Natural killer cell treated with Interleukin-12 subunit alpha and Interleukin-12 subunit beta and Interleukin-15 and Interleukin-18, amount 100 ng/mL, for 72 hours (primary cell): ENCODE results near the gene HTRA2. TPM values are rescaled to one million over a fixed set of nuclear protein-coding genes. Genes with fewer than 3 reads are reported as not detected.
A peak's percentile ranks its signal among the peaks of the same experiment; 100 is the strongest.

ENCODE experiments used
- ATAC-seq, 2 donors: fragments of 150-1000 bp; cut with Tn5 transposase in 1 of 2; sonication (Bioruptor Pico), chemical (Tn5 transposase) in 1 of 2; 2 replicates each; pipeline ENCODE4 v1.10.0; 2021
- DNase-seq: peaks from one replicate; pipeline ENCODE4 v3.0.0; 2022; ENCODE audit warnings: low spot score
- H3K27ac Mint-ChIP-seq, 2 donors: 1 replicate in 1 of 2; 2 replicates in 1 of 2; pipeline ENCODE4 v1.8.0; 2022; ENCODE audit warnings: mixed read lengths in 2 of 2, mild to moderate bottlenecking in 1 of 2, moderate library complexity in 1 of 2
- H3K27me3 Mint-ChIP-seq, 2 donors: 1 replicate in 1 of 2; 2 replicates in 1 of 2; pipeline ENCODE4 v1.8.0; 2022; ENCODE audit warnings: mixed read lengths in 2 of 2
- H3K36me3 Mint-ChIP-seq: one replicate; pipeline ENCODE4 v1.8.0; 2022; ENCODE audit warnings: mixed read lengths
- H3K4me1 Mint-ChIP-seq, 2 donors: 1 replicate in 1 of 2; 2 replicates in 1 of 2; pipeline ENCODE4 v1.8.0; 2022; ENCODE audit warnings: low read depth in 2 of 2, mixed read lengths in 2 of 2, mild to moderate bottlenecking in 1 of 2
- H3K4me3 Mint-ChIP-seq: one replicate; pipeline ENCODE4 v1.8.0; 2022; ENCODE audit warnings: mixed read lengths
- H3K9me3 Mint-ChIP-seq: 2 replicates; pipeline ENCODE4 v1.8.0; 2022; ENCODE audit warnings: mixed read lengths
- total RNA-seq, 2 donors: library from RNA; stranded (reverse); gene quantifications; one replicate each; pipeline ENCODE4 v1.2.3, GENCODE V29; 2022

Gene HTRA2
- total RNA-seq, 2 donors from 2014 or later = 93.1 to 100 TPM

DNA sequence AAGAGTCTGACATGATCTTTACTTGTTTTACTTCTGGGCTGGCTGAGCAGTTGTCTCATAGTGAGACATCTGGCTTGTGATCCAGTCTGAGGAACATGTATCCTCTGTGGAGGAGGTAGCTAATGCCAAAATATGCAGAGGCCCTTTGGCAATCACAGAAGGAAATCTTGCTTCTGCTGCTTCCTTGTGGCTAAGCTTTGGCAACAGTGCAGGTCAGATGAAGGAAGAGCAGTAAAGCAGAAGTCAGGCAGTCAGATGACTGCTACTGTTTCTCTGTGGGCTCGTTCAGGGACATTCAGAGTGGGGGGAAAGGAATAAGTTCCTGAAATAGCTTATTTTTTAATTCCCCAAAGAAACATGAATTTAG is 47.1 kb downstream of the HTRA2 start:
- peaks cover 16 to 23% of the 10 kb centered on the region in 2 donors for H3K4me1 Mint-ChIP-seq
- H3K36me3 Mint-ChIP-seq = no peaks in the 10 kb centered on the region
- no peak for DNase-seq
- H3K27me3 Mint-ChIP-seq = peaks cover 3 to 6% of the 10 kb centered on the region in 2 donors
- H3K9me3 Mint-ChIP-seq = peaks cover 9% of the 10 kb centered on the region
- no peak for ATAC-seq
- H3K27ac Mint-ChIP-seq = peak overlapping the region in 1 of 2 donors; percentile 27
- no peak overlapping the region for H3K4me3 Mint-ChIP-seq

DNA sequence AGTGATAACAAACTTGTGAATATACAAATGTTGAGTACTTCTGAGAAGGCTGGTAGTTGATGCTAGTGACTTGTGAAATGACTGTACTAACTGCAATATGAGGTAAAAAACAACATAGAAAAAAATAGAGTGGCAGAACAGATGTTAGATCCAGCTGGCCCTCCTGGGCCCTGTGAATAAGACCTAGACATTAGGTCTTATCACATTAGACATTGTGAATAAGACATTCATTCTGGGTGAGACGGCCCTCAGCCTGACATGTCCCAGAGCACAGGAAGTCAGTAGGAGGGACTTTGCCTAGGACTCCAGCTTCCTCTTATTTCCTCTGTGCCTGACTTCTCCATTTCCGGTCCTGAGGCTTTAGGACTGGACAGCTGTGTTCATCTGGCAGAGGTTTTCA is 47.7 kb downstream of the HTRA2 start:
- ATAC-seq (peak in 1 of 2 donors; percentile 78), DNase-seq (no peak)
- Mint-ChIP-seq H3K27me3 (peaks cover 3 to 6% of the 10 kb centered on the region in 2 donors), H3K4me3 (no peak overlapping the region), H3K36me3 (no peaks in the 10 kb centered on the region), H3K27ac (peak overlapping the region in 1 of 2 donors; percentile 27), H3K4me1 (peaks cover 16 to 23% of the 10 kb centered on the region in 2 donors), H3K9me3 (peaks cover 9% of the 10 kb centered on the region)

DNA sequence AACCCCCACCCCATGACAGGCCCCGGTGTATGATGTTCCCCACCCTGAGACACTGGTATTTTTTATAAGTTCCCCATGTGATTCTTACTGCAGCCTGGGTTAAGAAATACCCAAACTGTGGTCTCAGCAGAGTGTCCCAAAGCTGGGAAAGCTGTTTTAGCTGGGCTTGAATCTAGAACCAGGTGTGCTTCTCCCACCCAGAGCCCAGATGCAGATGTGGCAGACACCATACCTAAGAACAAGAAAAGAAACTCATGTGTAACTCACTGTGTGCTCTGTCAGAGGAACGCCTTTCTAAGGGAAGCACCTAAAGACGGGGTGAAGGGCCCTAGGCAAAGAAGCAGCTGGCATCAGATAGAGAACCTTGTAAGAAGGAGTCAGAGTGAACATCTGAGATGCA is 48.7 kb downstream of the HTRA2 start:
- ATAC-seq (no peak), DNase-seq (no peak)
- H3K9me3 Mint-ChIP-seq = peaks cover 9% of the 10 kb centered on the region
- H3K27me3 Mint-ChIP-seq = peaks cover 6 to 7% of the 10 kb centered on the region in 2 donors
- peaks cover 19 to 27% of the 10 kb centered on the region in 2 donors for H3K4me1 Mint-ChIP-seq
- no peaks in the 10 kb centered on the region for H3K36me3 Mint-ChIP-seq
- no peak overlapping the region for H3K4me3 Mint-ChIP-seq
- H3K27ac Mint-ChIP-seq = no peak overlapping the region

DNA sequence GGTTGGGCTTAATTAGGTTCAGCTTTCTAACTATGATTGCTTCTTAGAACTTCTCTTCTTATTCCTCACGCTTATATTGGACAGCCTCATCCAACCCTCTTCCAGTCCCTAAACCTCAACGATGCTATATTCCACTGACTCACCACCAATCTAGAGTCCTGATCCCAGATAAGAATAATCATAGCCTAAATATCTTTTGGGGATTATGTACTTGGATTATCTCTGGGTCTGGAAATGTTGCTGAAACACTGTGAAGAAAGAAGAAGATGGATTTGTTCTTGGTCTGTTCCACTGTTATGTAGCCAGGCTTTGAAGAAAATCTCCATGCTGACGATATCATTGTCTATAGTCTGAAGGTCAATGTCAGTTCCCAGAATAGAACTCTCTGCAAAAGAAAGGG is 51.7 kb downstream of the HTRA2 start:
- Mint-ChIP-seq H3K4me3 (no peak overlapping the region), H3K36me3 (no peaks in the 10 kb centered on the region), H3K27me3 (peaks cover 6 to 11% of the 10 kb centered on the region in 2 donors), H3K9me3 (no peaks in the 10 kb centered on the region), H3K4me1 (peaks cover 9 to 35% of the 10 kb centered on the region in 2 donors), H3K27ac (no peak overlapping the region)
- ATAC-seq (no peak), DNase-seq (no peak)

DNA sequence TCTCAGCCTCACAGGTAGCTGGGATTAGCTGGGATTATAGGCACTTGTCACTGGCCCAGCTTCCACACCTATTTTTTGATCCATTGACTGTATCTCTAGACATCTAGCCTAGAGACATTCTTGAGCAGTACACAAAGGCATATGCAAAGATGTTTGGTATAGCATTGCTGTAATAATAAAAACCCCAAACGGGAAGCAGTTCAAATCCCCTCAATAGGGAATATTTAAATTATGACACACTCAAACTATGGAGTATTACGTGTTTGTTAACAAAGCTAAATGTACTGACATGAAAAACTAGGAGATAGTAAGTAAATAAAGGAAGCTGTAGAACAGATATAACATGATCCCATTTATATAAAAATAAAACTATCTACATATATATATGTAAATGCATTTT is 52.5 kb downstream of the HTRA2 start:
- H3K27me3 Mint-ChIP-seq = peaks cover 6 to 11% of the 10 kb centered on the region in 2 donors
- peaks cover 9 to 32% of the 10 kb centered on the region in 2 donors for H3K4me1 Mint-ChIP-seq
- H3K27ac Mint-ChIP-seq = no peak overlapping the region
- H3K36me3 Mint-ChIP-seq = no peaks in the 10 kb centered on the region
- no peak overlapping the region for H3K4me3 Mint-ChIP-seq
- no peak for ATAC-seq
- no peak for DNase-seq
- no peaks in the 10 kb centered on the region for H3K9me3 Mint-ChIP-seq

Other genes starting within 250 kb of the HTRA2 start
- gene SLC4A5, start 186.5 kb upstream of the HTRA2 start, total RNA-seq = 1 to 10 TPM; 1.2 to 3.2 TPM
- gene DCTN1, start 149.6 kb upstream of the HTRA2 start, total RNA-seq = 100 to 1,000 TPM in 1 of 2 donors, 10 to 100 TPM in 1; 97.8 to 106 TPM
- 1 to 10 TPM; 1.7 to 2.2 TPM for gene C2orf81, start 108.3 kb upstream of the HTRA2 start, total RNA-seq
- 10 to 100 TPM; 41.8 to 44.9 TPM for gene WDR54, start 108.2 kb upstream of the HTRA2 start, total RNA-seq
- 10 to 100 TPM in 1 of 2 donors, 1 to 10 TPM in 1; 4.6 to 11.6 TPM for gene RTKN, start 88.0 kb upstream of the HTRA2 start, total RNA-seq
- gene INO80B, start 74.8 kb upstream of the HTRA2 start, total RNA-seq = 10 to 100 TPM; 42.3 to 45.6 TPM
- 10 to 100 TPM; 28.6 to 48.0 TPM for gene WBP1, start 71.5 kb upstream of the HTRA2 start, total RNA-seq
- gene MOGS, start 64.6 kb upstream of the HTRA2 start, total RNA-seq = 100 to 1,000 TPM in 1 of 2 donors, 10 to 100 TPM in 1; 97.9 to 111 TPM
- 100 to 1,000 TPM in 1 of 2 donors, 10 to 100 TPM in 1; 94.5 to 111 TPM for gene MRPL53, start 57.3 kb upstream of the HTRA2 start, total RNA-seq
- gene CCDC142, start 46.9 kb upstream of the HTRA2 start, total RNA-seq = 10 to 100 TPM; 31.8 to 46.5 TPM
- 10 to 100 TPM; 42.8 to 49.0 TPM for gene TTC31, start 46.9 kb upstream of the HTRA2 start, total RNA-seq
- gene LBX2, start 30.3 kb upstream of the HTRA2 start, total RNA-seq = 1 to 10 TPM; 1.3 to 1.5 TPM
- gene PCGF1, start 22.2 kb upstream of the HTRA2 start, total RNA-seq = 10 to 100 TPM; 31.3 to 41.3 TPM
- gene TLX2, start 15.5 kb upstream of the HTRA2 start, total RNA-seq = under 1 TPM; 0.12 to 0.95 TPM
- 1 to 10 TPM in 1 of 2 donors, under 1 TPM in 1; 0.55 to 1.0 TPM for gene DQX1, start 3.7 kb upstream of the HTRA2 start, total RNA-seq
- 100 to 1,000 TPM; 190 to 233 TPM for gene AUP1, start 227 bp upstream of the HTRA2 start, total RNA-seq
- gene LOXL3, start 24.0 kb downstream of the HTRA2 start, total RNA-seq = 1 to 10 TPM; 1.2 to 2.7 TPM
- 10 to 100 TPM; 27.4 to 34.4 TPM for gene DOK1, start 24.8 kb downstream of the HTRA2 start, total RNA-seq
- gene M1AP, start 118.4 kb downstream of the HTRA2 start, total RNA-seq = not detected
- 1 to 10 TPM; 2.0 to 5.3 TPM for gene SEMA4F, start 124.3 kb downstream of the HTRA2 start, total RNA-seq